ENCODE measurements around the gene ITGA11.

The ITGA11 gene

DNA sequence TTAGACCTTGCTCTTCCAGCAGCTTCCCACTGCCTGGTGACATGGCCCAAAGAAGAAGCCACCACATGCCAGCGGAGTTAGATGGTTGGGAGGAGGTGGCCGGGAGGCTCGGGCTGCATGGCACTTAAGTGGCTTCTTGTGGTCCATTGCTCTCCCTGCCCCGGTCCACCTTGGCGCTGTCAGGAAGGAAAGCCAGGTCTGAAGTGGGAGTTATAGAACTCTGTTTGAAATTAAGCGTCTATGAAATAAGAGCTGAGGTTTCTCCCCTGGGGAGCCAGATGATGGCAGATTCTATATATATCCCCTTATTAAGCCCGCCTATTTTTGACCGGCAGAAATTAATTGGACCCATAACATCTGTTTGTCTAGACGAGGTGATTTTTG lies 61.2 kb downstream of the ITGA11 start:
- no peak for DNase-seq

DNA sequence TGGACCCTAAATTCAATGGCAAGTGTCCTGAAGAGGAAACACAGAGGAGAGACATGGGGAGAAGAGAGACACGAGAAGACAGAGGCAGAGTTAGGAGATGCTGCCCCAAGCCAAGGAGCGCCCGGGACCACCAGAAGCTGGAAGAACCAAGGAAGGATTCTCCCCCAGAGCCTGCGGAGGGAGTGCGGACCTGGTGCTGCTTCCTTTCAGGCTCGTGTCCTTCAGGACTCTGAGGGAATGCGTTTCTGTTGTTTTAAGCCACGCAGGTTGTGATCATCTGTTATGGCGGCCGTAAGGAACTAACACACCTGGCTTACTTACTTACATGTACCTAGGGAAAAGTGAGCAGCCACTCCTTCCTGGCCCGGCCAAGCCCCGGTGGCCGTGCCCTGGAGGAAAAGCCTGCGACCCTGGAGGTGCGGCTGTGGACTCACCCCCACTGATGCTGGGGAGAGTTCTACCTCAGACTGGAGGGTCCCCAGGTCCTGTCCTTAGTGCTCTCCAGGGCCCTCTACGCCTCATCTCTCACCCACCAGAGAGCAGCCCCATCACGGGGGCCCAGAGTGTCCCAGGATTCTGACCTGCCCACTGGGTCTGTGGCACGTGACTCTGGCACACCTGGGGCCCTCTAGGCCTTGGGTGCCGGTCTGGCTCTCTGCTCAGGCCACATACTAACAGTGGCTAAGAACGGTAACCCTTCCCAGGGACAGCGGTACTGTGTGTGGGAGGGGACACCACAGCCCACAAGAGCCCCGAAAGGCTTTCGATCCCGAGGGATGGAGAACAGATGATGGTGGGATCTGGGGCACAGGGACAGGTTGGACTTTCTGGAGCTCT lies 61.8 kb downstream of the ITGA11 start:
- DNase-seq, result no peak

DNA sequence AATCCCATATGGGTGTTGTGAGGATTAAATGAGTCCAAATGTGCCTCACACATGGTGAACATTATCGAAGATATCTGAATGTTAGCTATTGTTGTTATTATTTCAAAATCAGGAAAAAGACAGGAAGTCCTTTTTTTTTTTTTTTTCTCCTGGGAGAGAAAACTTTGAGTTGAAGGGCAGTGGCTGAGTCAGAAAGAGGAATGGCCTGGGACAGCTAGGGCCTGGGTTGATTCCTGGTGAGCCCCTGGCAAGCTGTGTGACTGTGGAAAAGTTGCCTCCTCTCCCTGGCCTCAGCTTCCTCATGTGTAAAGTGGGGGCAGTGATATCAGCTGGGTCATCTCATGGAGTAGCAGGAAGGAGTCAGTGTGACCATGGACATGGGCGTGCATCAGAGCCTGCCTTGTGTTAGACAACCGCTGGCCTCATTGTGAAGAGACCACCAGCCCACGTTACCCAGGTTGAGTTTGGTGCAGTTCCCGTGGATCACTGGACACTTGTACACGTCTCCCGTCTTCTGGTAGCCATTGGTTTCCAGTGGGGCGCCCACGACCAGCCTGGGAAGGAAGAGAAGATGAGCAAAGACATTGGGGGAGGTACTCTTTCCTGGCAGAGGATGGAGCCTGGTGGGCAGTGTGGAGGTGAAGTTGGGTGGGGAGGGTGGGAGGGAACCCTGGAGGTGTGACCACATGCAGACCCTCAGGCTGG lies 63.1 kb downstream of the ITGA11 start:
- no peak for DNase-seq

DNA sequence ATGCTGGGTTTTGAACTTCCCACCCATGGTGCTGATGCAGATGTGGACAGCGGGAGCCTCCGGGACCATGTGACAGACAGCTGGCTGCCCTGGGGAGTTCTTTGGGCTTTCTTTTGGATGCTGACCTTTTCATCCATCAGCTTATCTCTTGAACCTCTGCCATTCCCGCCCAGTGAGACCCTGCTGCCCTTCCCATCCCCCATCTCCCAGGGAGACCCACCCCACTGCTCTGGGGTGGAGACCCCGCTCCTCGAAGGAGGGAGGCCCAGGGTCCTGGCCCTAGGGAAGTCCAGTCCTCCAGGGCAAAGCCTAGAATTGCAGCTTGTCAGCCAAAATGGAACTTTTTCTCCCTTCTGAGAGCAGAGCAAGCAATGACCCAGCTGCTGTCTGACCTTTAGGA lies 64.0 kb downstream of the ITGA11 start:
- no peak for DNase-seq

DNA sequence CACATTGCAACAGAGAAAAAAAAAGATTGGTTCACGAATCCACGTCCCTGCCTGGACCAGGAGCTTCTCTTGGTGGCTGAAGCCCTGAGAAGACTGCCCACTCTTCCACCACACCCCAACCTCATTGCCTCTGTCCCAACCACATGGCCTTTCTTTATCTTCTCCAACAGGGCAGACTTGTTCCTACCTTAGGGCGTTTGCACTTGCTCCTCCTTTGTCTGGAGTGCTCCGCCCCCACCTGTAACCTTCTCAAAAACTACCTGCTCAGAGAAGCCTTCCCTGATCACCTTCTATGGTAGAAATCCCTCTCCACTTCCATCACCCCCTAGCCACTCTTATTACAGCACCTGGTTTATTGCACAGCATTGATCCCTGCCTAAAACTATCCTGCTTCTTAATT lies 64.7 kb downstream of the ITGA11 start:
- no peak for DNase-seq

DNA sequence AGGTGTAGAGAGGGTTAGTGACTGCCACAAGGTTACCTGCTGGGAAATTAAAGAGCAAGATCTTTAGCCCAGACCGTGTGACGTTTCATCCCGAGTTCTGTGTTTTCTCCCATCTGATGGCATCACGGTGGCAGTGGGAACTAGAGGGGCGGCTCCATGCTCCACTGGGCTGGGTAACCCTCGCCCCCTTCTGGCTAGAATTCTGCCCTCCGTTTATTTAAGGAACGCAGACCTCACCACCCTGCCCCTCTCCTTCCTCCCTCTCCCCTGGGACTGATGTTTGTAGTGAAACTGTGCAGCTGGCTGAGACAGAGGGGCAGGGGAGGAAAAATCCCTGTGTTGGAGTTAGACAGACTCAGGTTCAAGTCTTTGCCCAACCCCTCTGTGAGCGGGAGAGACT lies 65.6 kb downstream of the ITGA11 start:
- no peak for DNase-seq

DNA sequence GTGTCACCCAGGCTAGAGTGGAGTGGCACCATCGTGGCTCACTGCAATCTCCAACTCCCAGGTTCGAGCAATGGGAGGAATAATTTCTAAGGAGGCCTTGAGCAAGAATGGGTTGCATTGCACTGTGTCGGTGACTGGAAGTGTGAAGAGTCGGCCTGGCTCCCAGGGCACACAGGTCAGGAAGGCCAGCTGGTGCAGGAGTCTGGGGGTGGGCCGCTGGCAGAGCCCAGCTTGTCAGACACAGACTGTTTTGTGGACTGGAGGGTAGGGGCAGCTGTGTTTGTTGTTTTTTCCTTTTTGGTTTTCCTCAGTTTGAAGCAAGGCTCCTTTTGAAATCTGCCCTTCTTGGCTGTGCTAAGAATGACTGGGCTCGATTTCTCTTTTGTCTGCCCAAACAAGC lies 66.2 kb downstream of the ITGA11 start:
- no peak for DNase-seq

DNA sequence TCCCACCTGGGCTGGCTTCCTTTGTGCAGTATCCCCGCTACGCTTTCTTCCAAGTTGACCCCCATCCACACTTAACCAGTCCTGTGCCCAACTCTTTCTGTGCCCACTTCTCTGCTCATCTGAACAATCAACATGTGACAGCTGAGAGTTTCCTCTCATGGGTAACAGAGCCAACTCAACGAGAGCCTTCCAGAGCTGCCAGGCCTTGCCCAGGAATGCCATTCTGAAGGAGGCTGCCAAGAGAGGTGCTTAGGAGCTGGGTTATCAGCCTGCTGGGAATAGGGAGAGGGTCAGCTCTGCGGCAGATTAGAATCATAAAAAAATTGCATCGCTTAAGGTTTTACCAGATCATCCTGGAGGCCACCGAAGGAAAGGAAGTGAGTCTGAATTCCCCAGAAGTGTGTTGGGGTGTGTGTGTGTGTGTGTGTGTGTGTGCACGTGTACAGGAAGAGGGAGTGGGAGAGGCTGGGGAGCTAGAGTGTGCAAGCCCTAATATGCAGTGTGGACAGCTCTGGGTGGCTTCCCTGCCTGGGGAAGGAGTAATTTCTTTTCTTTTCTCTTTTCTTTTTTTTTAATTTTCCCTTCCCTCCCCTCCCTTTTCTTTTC lies 66.7 kb downstream of the ITGA11 start:
- DNase-seq, result no peak

DNA sequence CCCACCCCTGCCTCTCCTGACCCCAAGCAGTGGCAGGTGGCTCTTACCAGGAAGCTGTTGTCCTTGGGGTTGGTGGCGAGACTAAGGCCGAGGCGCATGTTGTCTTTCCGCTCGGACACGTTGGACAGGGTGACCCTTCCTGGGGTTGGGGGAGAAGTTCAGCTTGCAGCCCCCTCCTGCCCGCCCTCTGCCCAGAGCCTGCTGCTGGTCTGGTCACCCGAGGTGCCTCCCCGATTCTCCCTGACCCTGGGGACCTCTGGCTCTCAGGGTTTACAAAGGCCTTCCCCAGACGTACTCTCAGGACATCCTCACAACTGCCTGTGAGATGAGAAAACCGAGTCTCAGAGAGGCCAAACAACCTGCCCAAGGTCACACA lies 67.3 kb downstream of the ITGA11 start:
- no peak for DNase-seq

DNA sequence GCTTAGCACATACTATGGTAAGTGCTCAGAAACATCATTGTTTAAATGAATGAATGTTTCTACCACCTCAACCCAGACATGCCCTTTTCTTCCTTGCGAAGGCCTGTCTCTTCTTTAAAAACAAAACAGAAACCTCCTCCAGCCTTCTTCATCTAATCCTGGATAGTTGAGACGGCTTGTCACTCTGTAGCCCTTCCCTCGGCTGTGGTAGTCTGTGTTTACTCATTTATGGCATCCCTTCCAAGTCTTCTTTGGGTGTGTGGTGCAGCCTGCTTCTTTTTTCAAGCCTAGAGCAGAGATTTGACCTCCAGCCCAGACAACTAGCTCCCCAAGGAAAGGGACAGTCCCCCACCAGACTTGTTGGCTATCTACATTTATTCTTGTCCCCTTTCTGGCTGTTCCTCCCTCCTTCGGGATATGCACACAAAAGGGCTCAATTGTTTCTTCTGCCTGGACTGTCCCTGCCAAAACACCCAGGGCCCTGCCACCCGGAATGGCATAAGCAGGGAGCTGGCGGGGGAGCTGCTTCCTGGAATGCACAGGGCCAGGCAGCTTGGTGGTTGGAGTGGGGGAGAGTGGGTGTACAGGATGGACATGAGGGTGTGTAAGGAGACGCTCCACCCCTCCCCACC lies 67.8 kb downstream of the ITGA11 start:
- DNase-seq, result no peak

DNA sequence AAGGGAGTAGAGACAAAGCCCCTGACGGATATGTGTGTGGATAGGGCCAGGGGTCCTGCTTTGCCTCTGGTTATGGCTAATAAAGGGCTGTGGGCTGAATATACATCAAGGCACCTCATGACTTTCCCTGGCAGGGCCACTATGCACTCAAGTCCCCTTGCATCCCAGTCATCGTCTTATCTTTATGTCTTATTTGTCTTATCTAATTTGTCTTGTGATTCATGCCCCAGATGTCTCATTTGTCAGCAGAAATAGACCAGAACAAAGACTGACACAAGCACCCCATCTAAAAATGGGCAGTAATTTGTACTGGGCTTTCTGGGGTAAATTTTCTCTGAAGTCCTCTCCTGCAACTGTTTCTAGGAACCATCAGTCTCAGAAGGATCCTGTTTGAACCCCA lies 68.6 kb downstream of the ITGA11 start:
- DNase-seq, result no peak

DNA sequence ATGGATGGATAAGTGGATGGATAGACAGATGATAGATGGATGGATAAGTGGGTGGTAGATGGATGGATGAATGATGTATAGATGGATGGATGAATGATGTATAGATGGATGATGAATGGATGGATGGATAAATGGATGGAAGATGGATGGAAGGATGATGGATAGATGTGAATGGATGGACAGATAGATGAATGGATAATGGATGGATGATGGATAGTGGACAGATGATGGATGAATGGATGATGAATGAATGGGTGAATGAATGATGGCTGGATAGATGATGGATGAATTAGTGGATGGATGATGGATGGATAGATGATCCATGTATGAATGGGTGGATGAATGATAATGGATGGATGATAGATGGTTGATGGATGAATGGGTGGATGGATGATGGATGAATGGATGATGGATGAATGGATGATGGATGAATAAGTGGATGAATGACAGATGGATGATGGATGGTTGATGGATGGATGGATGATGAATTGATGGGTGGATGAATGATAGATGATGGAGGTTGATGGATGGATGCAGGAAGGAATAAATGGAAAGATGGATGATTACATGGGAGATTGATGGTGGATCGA lies 69.3 kb downstream of the ITGA11 start:
- DNase-seq, result no peak

DNA sequence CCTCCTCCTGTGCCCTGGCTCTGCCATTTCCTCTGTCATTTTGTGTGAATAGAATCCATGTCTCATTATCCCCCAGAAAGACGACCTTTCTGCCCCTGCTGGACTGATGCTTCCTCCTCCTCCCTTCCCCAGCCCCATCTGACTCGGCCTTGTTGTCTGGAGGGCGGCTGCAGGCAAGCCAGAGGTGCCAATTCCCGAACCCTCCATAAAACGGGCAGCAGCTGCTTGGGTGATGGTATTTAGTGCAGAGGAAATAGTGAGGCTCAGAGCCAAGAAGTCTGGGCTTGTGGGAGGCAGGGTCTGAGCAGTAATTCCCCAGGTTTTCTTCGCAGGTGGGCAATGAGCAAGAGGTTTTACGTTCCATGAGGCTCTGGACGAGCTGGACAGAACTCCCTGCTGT lies 71.2 kb downstream of the ITGA11 start:
- DNase-seq, result no peak

DNA sequence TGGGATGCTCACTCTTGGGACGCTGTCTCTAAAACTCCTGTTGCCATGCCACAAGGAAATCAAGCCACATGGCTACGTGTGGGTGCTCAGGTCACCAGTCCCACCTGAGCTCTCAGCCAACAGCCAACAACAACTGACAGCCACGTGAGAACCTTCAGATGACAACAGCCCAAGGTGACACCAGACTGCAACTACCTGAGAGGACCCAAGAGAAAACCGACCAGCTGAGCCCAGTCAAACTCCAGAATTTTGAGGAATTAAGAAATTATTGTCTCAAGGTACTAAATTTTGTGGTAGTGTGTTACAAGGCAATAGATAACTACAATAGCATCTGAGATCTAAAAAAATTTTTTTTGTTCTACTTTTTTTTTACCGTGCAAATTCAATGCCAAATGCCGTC lies 75.2 kb downstream of the ITGA11 start:
- DNase-seq, result no peak

DNA sequence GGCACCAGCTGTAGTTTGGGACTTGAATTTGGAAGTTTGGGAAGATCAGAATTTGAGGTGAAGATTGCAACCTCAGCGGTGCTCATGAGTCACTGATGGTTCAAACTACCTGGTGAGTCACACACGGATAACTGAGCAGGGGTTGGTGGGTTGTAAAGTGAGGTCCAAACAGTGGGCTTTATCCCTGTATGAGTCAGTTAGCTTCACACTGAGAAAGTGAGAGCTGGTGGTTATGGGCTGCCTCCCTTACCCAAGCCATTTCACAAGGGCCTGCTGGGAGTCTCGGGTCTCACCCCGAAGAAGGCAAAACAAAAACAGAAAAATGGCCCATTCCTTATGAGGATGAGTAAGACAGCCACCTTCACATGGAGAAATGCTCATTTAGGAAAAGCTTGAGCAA lies 77.0 kb downstream of the ITGA11 start:
- no peak for DNase-seq

DNA sequence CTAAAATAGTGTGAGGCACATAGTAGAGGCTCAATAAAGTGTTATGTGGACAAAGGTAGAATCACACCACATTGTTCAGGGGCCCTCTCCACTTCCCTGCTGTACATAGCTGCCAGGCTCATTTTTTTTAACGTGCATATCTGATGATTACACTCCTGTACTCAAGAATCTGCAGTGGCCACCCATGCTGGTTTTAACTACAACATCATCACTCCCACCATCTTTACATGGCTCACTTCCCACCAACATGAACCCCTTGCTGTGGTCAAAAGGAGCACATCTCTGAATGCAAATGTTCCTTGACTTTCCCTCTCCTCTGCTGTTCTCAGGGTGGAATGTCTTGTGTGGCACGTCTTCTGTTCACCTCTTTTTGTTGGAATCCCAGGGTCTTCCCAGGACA lies 77.7 kb downstream of the ITGA11 start:
- no peak for DNase-seq

DNA sequence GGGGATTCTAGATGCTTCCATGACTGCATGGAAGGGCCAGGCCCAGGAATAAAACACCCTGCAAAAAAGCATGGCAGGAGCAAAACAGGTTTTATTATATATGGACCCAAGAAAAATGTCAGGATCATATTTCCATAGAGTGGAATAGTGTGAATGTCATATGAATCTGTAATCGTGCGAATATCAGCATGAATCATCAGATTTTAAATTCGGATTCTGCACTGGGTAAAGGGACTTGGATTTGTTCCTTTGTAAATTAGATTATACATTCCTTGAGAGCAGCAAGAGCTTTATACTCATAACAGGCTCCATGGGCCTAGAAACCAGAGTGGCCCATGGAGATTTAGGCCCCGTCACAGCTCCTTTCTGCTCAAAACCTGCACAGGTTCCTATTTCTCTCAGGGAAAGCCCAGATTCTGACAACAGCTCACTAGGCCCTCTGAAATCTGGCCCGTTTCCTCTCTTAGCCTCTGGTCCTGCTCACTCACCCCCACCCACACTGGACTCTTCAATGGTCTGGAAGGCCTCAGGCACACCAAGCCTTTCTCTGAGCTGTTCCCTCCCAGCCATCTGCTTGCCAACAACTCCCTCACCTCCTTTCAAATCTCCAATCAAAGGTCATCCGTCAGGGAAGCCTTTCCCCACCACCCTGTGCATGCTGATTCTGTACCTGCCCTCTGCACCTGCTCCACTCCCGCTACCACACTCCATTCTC lies 78.4 kb downstream of the ITGA11 start:
- DNase-seq, result no peak

DNA sequence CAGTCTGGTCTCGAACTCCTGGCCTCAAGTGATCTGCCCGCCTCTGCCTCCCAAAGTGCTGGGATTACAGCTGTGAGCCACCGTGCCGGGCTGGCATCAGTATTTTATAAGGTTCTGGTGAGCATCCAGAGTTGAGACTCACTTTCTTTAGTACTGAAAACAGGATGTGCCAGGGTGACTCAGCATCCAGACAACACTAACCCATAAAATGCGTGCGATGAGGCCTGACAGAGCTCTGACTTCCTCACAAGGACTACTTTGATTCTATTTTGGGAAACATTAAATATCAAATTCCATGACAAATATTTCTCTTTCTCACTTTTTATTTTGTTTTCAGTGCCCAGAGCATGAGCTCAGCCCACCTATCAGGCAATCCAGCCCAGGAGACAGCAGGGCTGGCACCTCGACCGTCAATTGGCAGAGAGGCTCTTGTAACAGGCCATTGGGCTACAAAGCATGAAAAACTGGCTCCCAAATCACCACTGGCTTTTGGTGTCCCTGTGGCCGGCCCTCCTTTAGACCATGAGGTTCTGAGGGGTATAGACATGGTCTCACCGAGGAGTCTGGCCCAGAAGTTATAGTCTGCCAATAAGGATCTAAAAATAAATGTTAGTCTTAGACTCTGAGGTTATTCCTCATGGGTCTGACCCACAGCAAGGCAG lies 79.4 kb downstream of the ITGA11 start:
- DNase-seq, result no peak

DNA sequence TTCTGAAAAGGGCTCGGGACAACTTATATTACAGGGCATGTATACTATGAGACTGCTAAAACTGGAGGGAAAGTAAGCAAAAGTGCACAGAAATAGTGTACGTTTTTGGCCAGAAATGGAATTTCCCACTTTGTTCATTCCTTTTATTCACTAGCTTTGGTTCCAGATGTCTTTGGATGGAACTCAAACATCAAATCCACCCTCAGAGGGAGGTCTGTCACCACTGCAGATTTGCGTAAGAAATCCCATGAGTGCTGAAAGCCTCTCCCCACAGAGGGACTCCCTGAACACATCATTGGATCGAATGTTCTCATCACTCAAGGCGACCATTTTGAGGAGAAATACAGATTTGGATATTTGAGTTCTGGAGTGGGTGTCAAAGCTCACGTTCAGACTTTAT lies 82.8 kb downstream of the ITGA11 start:
- DNase-seq, result no peak

DNA sequence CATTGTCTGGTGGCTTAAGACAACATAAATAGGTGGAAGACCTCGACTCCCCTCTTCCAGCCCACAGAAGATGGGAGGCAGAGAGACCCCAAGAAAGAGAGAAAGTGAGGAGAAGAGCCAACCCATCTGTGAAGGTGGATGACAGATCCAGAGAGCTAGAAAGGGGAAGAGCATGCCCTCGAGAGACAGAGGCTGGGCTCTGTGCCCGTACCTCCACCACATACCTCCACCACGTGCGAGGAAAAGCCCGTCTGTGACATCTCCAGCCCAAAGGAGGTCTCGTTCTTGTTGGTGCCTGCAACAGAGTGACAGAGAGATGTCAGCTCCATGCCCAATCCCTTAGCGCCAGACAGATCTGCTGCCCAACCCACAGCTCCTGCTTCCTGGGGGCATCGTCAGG lies 83.4 kb downstream of the ITGA11 start:
- no peak for DNase-seq

DNA sequence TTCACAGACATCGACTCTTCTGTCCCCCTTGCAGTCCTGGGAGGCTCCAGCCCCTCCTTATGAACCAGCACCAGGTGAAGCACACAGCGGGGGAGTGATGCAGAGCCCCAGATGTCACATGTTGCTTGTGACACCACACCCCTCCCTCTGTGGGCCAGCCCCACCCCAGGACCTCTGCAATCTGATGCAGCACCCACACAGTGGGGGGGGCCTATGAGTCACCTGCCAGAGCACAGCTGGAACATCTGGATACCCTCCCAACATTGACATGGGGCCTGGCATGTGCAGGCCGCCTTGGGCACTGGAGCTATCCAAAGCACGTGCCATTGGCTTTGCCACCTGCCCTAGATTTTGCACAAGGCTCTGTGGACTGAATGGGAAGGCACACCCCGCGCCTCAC lies 83.9 kb downstream of the ITGA11 start:
- no peak for DNase-seq

DNA sequence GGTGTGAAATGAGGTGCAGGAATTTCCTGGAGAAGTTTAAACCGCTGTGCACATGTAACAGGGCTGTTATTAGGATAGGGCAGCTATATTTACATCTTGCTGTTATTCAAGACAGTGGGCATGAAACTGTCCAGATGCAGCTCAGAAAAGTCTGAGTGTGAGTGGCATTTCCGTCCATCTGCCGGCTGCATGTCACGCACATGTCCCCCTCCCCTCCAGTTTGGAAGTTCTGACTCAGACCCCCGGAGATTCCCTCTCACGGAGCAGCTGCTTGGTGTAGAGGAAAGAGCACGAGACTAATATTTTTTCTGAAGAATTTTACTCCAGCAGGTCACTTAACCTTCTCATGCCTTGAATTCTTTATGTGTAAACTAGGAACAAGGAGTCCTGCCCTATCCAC lies 84.6 kb downstream of the ITGA11 start:
- DNase-seq, result no peak
